Endothelial cell of umbilical vein (primary cell): ENCODE results near the gene GALNT9. TPM values are rescaled to one million over a fixed set of nuclear protein-coding genes. Genes with fewer than 3 reads are reported as not detected.

Experiments
- BruUV-seq: library from RNA; stranded (reverse); fragments of 400-500 nt; replicated peaks from 2 replicates; lab custom pipeline; 2021; lab: Mats Ljungman, UMichigan
- CTCF ChIA-PET: fragments of 300-600, 350-600 bp; sonication (Branson Sonifier 250); formaldehyde crosslinking; loops from one replicate; lab custom pipeline; 2021; ENCODE audit warnings: antibody characterized with exemption, inconsistent platforms; lab: Charles Lee
- POLR2A ChIA-PET: fragments of 300-600, 350-600 bp; sonication (Branson Sonifier 250); formaldehyde crosslinking; loops from one replicate; lab custom pipeline; 2021; ENCODE audit warnings: antibody characterized with exemption, inconsistent platforms; lab: Charles Lee
- DNase-seq: peaks from one replicate; pipeline ENCODE4 v3.0.0-alpha.2; 2011; ENCODE audit warnings: low read depth, low spot score
- FAIRE-seq: peaks from 2 replicates; lab custom pipeline; 2011; peaks lifted over from hg19 to GRCh38; lab: Jason Lieb, UNC
- H2AFZ ChIP-seq: 2 replicates; pipeline ENCODE4 v1.6.0; 2012; ENCODE audit warnings: low read depth, low read length, control low read depth, inconsistent platforms
- H3K27ac ChIP-seq: 2 replicates; pipeline ENCODE4 v1.5.1; 2011; ENCODE audit warnings: low read depth, mild to moderate bottlenecking, control low read depth, low read length, moderate library complexity; ENCODE audit not compliant: insufficient read depth
- H3K27me3 ChIP-seq, 2 experiments: 2 replicates each; pipeline versions ENCODE4 v1.6.0 to v1.6.1; 2011; ENCODE audit warnings: low read length in 2 of 2, mixed read lengths in 1 of 2; ENCODE audit not compliant: control insufficient read depth in 2 of 2, insufficient read depth in 2 of 2
- H3K36me3 ChIP-seq, 2 experiments: 2 replicates in 1 of 2; 3 replicates in 1 of 2; pipeline ENCODE4 v1.5.1; 2011; ENCODE audit warnings: low read length in 2 of 2, mild to moderate bottlenecking in 1 of 2, moderate library complexity in 1 of 2; ENCODE audit not compliant: control insufficient read depth in 2 of 2, insufficient read depth in 2 of 2; ENCODE audit errors: extremely low read depth in 1 of 2
- H3K4me1 ChIP-seq: 3 replicates; pipeline ENCODE4 v1.5.1; 2011; ENCODE audit warnings: mild to moderate bottlenecking, low read length; ENCODE audit not compliant: control insufficient read depth, insufficient read depth; ENCODE audit errors: extremely low read depth
- H3K4me2 ChIP-seq: 2 replicates; pipeline ENCODE4 v1.6.1; 2011; ENCODE audit warnings: low read length, control low read depth, mixed read lengths; ENCODE audit not compliant: insufficient read depth
- H3K4me3 ChIP-seq, 3 experiments: fragments of 200-600 bp in 1 of 3; sonication (generic), shearing (Covaris generic) in 1 of 3; replicated peaks in 1 of 3; 2 replicates each; pipeline ENCODE4 v1.5.1; 2011 to 2016; ENCODE audit warnings: control low read depth in 3 of 3, low read length in 3 of 3, mild to moderate bottlenecking in 2 of 3, inconsistent platforms in 1 of 3, low read depth in 1 of 3, moderate library complexity in 1 of 3; ENCODE audit not compliant: insufficient read depth in 1 of 3
- H3K79me2 ChIP-seq: 2 replicates; pipeline ENCODE4 v1.6.0; 2012; ENCODE audit warnings: low read length, inconsistent platforms; ENCODE audit not compliant: control insufficient read depth, insufficient read depth
- H3K9ac ChIP-seq: replicated peaks from 2 replicates; pipeline ENCODE3; 2011; ENCODE audit warnings: low read length, control low read depth; ENCODE audit not compliant: insufficient read depth; ENCODE audit errors: extremely low read depth
- H3K9me1 ChIP-seq: replicated peaks from 3 replicates; pipeline ENCODE4 v1.6.0; 2011; ENCODE audit warnings: mild to moderate bottlenecking, low read length; ENCODE audit not compliant: control insufficient read depth, insufficient read depth; ENCODE audit errors: extremely low read depth
- H3K9me3 ChIP-seq: replicated peaks from 2 replicates; pipeline ENCODE4 v1.5.1; 2012; ENCODE audit warnings: low read length, inconsistent platforms; ENCODE audit not compliant: control insufficient read depth, insufficient read depth
- H4K20me1 ChIP-seq: replicated peaks from 2 replicates; pipeline ENCODE3; 2011; ENCODE audit warnings: mild to moderate bottlenecking, low read length; ENCODE audit not compliant: control insufficient read depth, insufficient read depth; ENCODE audit errors: extremely low read depth
- CTCF ChIP-seq, 2 donors: IDR thresholded peaks; 1 replicate in 1 of 2; 2 replicates in 1 of 2; pipeline ENCODE4 v1.5.1; 2011; ENCODE audit warnings: low read length in 2 of 2, mild to moderate bottlenecking in 2 of 2, moderate library complexity in 2 of 2, control low read depth in 1 of 2, inconsistent platforms in 1 of 2, low read depth in 1 of 2; ENCODE audit not compliant: insufficient read depth in 1 of 2; ENCODE audit errors: extremely low read depth in 1 of 2
- EZH2 ChIP-seq: IDR thresholded peaks from 2 replicates; pipeline ENCODE4 v1.6.1; 2012; ENCODE audit warnings: borderline replicate concordance, low read depth, mild to moderate bottlenecking, moderate library complexity, low read length, inconsistent platforms; ENCODE audit not compliant: severe bottlenecking
- FOS ChIP-seq: IDR thresholded peaks from 2 replicates; pipeline ENCODE4 v1.6.1; 2011; ENCODE audit warnings: mild to moderate bottlenecking, low read length, moderate library complexity, borderline replicate concordance; ENCODE audit not compliant: insufficient read depth
- GATA2 ChIP-seq: IDR thresholded peaks from 2 replicates; pipeline ENCODE4 v1.7.0; 2011; ENCODE audit warnings: low read depth, mild to moderate bottlenecking, moderate library complexity, mixed read lengths, low read length; ENCODE audit not compliant: insufficient read length, insufficient read depth
- JUN ChIP-seq: IDR thresholded peaks from 2 replicates; pipeline ENCODE4 v1.6.1; 2011; ENCODE audit warnings: borderline replicate concordance, low read depth; ENCODE audit not compliant: insufficient read length, insufficient read depth
- MAX ChIP-seq: IDR thresholded peaks from 2 replicates; pipeline ENCODE4 v1.6.1; 2011; ENCODE audit not compliant: insufficient read depth, insufficient read length
- MYC ChIP-seq: IDR thresholded peaks from one replicate; pipeline ENCODE4 v1.6.1; 2011; ENCODE audit warnings: mild to moderate bottlenecking, low read depth, low read length
- POLR2A ChIP-seq: IDR thresholded peaks from 2 replicates; pipeline ENCODE4 v1.6.1; 2012; ENCODE audit warnings: low read depth, mild to moderate bottlenecking, control low read depth, low read length
- POLR2AphosphoS5 ChIP-seq: IDR thresholded peaks from 2 replicates; pipeline ENCODE4 v1.6.1; 2012; ENCODE audit warnings: low read depth, mild to moderate bottlenecking, control low read depth, low read length, moderate library complexity; ENCODE audit not compliant: insufficient read depth
- dilution Hi-C: fragments of 300-500 bp; cut with MboI; formaldehyde crosslinking; loops from one replicate; pipeline ENCODE4 v1.15.0; 2019; ENCODE audit warnings: low sequenced_read_pairs; ENCODE audit not compliant: extremely low pct_ligation_motif_present
- intact Hi-C: fragments of 100-400 bp; cut with micrococcal nuclease; formaldehyde crosslinking; loops from one replicate; pipeline ENCODE4 v1.10.0; 2022
- polyA plus RNA-seq, 4 experiments: library from polyadenylated mRNA; depleted of rRNA in 3 of 4; stranded (reverse) in 3 of 4; unstranded in 1 of 4; fragments of >200 nt; gene quantifications; 2 replicates each; pipeline versions ENCODE4 v1.2.1 to v1.2.3, GENCODE V29; 2011 to 2012; ENCODE audit warnings: missing spikeins in 1 of 4
- total RNA-seq: library from RNA; stranded (reverse); gene quantifications from 2 replicates; pipeline ENCODE4 v1.2.3, GENCODE V29; 2021

Gene GALNT9
- total and polyA plus RNA-seq, 2 donors (not counting 3 experiments of a cell fraction or from before 2014, with no cell fraction given), result 0.14 to 0.73 TPM

GRCh38 chr12:132261328-132262138 lies 67.9 kb downstream of the GALNT9 start:
- no peak overlapping the region for H3K4me3 ChIP-seq
- intact Hi-C loops (no loop called here), dilution Hi-C loops (no loop called here)
- no peak overlapping the region for H3K9ac ChIP-seq
- no peaks in the 10 kb centered on the region for H3K4me1 ChIP-seq
- H3K36me3 ChIP-seq, result no peaks in the 10 kb centered on the region
- no peak for FAIRE-seq
- H3K27me3 ChIP-seq, result no peaks in the 10 kb centered on the region
- ChIA-PET POLR2A (no interaction called here), CTCF (no interaction called here)
- no TSS peak for BruUV-seq
- no peak overlapping the region for H2AFZ ChIP-seq
- no peaks in the 10 kb centered on the region for H3K79me2 ChIP-seq
- TF ChIP-seq POLR2AphosphoS5 (no peak), POLR2A (no peak), MYC (no peak), FOS (no peak), CTCF (IDR thresholded peaks at IDR 0.05; ENCODE audit: extremely low read depth in 1 of 2, insufficient read depth in 1 of 2, low read depth in 1 of 2, low read length in 2 of 2) (no peak)
- H4K20me1 ChIP-seq, result no peaks in the 10 kb centered on the region
- H3K27ac ChIP-seq, result no peak overlapping the region
- H3K9me1 ChIP-seq, result no peaks in the 10 kb centered on the region
- no peak overlapping the region for H3K4me2 ChIP-seq
- DNase-seq, result no peak
- no peaks in the 10 kb centered on the region for H3K9me3 ChIP-seq

DNA sequence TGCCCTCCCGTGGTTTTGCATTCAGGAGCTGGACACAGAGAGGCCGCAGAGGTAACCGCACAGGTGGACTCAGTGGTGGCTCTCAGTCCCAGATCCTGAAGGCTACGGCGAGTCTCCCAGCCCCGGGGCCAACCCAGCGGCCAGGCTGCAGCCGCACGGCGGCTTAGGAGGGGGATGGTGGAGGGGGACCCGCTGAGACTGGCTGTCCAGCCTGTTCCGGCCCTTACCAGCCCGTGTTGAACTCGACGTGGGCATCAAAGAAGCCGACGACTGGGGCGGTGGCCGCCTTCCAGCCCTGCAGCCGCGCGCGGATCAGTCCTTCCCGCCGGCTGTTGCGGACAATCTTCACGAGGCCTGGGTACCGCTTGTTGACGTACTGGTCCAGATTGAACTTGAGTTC lies 68.7 kb downstream of the GALNT9 start:
- Histone ChIP-seq H3K79me2 (no peaks in the 10 kb centered on the region), H3K4me1 (no peaks in the 10 kb centered on the region), H3K27me3 (no peaks in the 10 kb centered on the region), H3K27ac (no peak overlapping the region), H4K20me1 (no peaks in the 10 kb centered on the region), H3K36me3 (no peaks in the 10 kb centered on the region), H2AFZ (no peak overlapping the region), H3K9me1 (no peaks in the 10 kb centered on the region), H3K4me3 (no peak overlapping the region), H3K9ac (no peak overlapping the region), H3K9me3 (no peaks in the 10 kb centered on the region), H3K4me2 (no peak overlapping the region)
- ChIA-PET POLR2A (no interaction called here), CTCF (no interaction called here)
- TF ChIP-seq MAX (no peak), EZH2 (no peak), POLR2A (no peak), POLR2AphosphoS5 (no peak), FOS (no peak), JUN (no peak), CTCF (IDR thresholded peaks at IDR 0.05; ENCODE audit: extremely low read depth in 1 of 2, insufficient read depth in 1 of 2, low read depth in 1 of 2, low read length in 2 of 2) (no peak), MYC (no peak), GATA2 (no peak)
- no TSS peak for BruUV-seq
- intact Hi-C loops, result no loop called here
- FAIRE-seq (no peak), DNase-seq (no peak)
- dilution Hi-C loops, result no loop called here
